ENCODE results near the gene MRPS16.
"Not testable (repeated sequence)": the region's sequence is repeated elsewhere in the genome, so short reads cannot be mapped to it uniquely, and the experiment has no call there.

DNA sequence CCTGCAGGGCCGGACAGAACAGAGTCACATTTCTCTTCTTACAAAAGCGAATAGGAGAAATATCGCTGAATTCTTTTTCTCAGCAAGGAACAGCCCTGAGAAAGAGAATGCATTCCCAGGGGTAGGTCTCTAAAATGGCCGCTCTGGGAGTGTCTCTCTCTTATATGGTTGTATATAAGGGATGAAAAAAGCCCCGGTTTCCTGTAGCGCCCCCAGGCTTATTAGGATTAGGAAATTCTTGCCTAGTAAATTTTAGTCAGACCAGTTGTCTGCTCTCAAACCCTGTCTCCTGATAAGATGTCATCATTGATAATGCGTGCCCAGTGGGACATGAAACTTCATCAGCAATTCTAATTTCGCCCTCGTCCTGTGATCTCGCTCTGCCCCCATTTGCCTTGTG, 6.2 kb upstream of the MRPS16 start:
- TF ChIP-seq ZFP41 (CRISPR knock-in tag; IDR thresholded peaks at IDR 0.05; ENCODE audit: borderline replicate concordance); ESRRA (CRISPR knock-in tag; IDR thresholded peaks at IDR 0.05; ENCODE audit: low read depth); HOXA9 (CRISPR knock-in tag; IDR thresholded peaks at IDR 0.05; ENCODE audit: borderline replicate concordance); TCF12 (IDR thresholded peaks at IDR 0.05); TCF12 (CRISPR knock-in tag; IDR thresholded peaks at IDR 0.05); SIX4 (CRISPR knock-in tag; IDR thresholded peaks at IDR 0.05); EZH2 (conservative IDR thresholded peaks at IDR 0.05; ENCODE audit: low read depth, low read length); CEBPB (IDR thresholded peaks at IDR 0.05; ENCODE audit: borderline replicate concordance, low read depth, low read length); NFYB (CRISPR knock-in tag; IDR thresholded peaks at IDR 0.05); MAFF (IDR thresholded peaks at IDR 0.05; ENCODE audit: low read depth, low read length); CHD4 (IDR thresholded peaks at IDR 0.05; ENCODE audit: borderline replicate concordance, low read length); TAF15 (IDR thresholded peaks at IDR 0.05; ENCODE audit: low read depth, low read length, poor library complexity, severe bottlenecking): not testable (repeated sequence)
- TF ChIP-seq, protein P1, sequence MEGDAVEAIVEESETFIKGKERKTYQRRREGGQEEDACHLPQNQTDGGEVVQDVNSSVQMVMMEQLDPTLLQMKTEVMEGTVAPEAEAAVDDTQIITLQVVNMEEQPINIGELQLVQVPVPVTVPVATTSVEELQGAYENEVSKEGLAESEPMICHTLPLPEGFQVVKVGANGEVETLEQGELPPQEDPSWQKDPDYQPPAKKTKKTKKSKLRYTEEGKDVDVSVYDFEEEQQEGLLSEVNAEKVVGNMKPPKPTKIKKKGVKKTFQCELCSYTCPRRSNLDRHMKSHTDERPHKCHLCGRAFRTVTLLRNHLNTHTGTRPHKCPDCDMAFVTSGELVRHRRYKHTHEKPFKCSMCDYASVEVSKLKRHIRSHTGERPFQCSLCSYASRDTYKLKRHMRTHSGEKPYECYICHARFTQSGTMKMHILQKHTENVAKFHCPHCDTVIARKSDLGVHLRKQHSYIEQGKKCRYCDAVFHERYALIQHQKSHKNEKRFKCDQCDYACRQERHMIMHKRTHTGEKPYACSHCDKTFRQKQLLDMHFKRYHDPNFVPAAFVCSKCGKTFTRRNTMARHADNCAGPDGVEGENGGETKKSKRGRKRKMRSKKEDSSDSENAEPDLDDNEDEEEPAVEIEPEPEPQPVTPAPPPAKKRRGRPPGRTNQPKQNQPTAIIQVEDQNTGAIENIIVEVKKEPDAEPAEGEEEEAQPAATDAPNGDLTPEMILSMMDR (CRISPR knock-in tag; IDR thresholded peaks at IDR 0.05): not testable (repeated sequence)
- TF ChIP-seq, protein P2, sequence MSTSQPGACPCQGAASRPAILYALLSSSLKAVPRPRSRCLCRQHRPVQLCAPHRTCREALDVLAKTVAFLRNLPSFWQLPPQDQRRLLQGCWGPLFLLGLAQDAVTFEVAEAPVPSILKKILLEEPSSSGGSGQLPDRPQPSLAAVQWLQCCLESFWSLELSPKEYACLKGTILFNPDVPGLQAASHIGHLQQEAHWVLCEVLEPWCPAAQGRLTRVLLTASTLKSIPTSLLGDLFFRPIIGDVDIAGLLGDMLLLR (CRISPR knock-in tag; IDR thresholded peaks at IDR 0.05): not testable (repeated sequence)
- TF ChIP-seq, protein P3, sequence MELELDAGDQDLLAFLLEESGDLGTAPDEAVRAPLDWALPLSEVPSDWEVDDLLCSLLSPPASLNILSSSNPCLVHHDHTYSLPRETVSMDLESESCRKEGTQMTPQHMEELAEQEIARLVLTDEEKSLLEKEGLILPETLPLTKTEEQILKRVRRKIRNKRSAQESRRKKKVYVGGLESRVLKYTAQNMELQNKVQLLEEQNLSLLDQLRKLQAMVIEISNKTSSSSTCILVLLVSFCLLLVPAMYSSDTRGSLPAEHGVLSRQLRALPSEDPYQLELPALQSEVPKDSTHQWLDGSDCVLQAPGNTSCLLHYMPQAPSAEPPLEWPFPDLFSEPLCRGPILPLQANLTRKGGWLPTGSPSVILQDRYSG (CRISPR knock-in tag; IDR thresholded peaks at IDR 0.05): not testable (repeated sequence)
